A549 treated with AZD9567 at 1 μM for 4 hours (cell line): Measurements from ENCODE around the gene GTF2F2. TPM values are rescaled to one million over a fixed set of nuclear protein-coding genes. Genes with fewer than 3 reads are reported as not detected.

Experiments used
- total RNA-seq: library from RNA; stranded (reverse); fragments of 200-300 nt; extraction: Qiagen RNA extraction; gene quantifications from 5 replicates; pipeline ENCODE4 v1.2.3, GENCODE V29; 2022; ENCODE audit not compliant: insufficient read depth

GTF2F2 gene
- 19.8 to 21.6 TPM (median 20.6 TPM) in 5 replicates for total RNA-seq

GRCh38 chr13:45119991-45120864 lies at the start of gene GTF2F2:
Gene GTF2F2 (plus strand): TSS chr13:45120510. CDS start chr13:45120656, 146 bp downstream.

GRCh38 chr13:45200701-45201232 lies 80.5 kb downstream of the GTF2F2 start, which contains the start of gene KCTD4:
Gene KCTD4 (minus strand): TSS chr13:45201045. CDS start chr13:45194567, 6,478 bp downstream.

Other genes starting within 250 kb of the GTF2F2 start
- 5.2 to 6.8 TPM (median 6.1 TPM) in 5 replicates for gene NUFIP1, start 131.0 kb upstream of the GTF2F2 start, total RNA-seq
- gene GPALPP1, start 131.0 kb upstream of the GTF2F2 start, total RNA-seq, result 8.7 to 11.6 TPM (median 11.0 TPM) in 5 replicates
- gene KCTD4, start 80.5 kb downstream of the GTF2F2 start, total RNA-seq, result not detected in 5 replicates
- 1,662 to 2,491 TPM (median 2,266 TPM) in 5 replicates for gene TPT1, start 220.7 kb downstream of the GTF2F2 start, total RNA-seq